Stimulated activated CD8-positive, alpha-beta memory T cell treated with anti-CD3 and anti-CD28 coated beads, Interleukin-12 subunit alpha, Interleukin-12 subunit beta, amount 100 ng/mL, for 24 hours (primary cell): ENCODE measurements around the gene ITGA5.
A peak's percentile ranks its signal among the peaks of the same experiment; 100 is the strongest.

Source experiments
- DNase-seq: peaks from one replicate; pipeline ENCODE4 v3.0.0-alpha.2; 2020; ENCODE audit errors: extremely low read depth

Gene ITGA5

GRCh38 chr12:54430471-54431069 lies 11.5 kb upstream of the ITGA5 start:
- no peak for DNase-seq

- DNase-seq = no peak
Measured at GRCh38 chr12:54429014-54429471, 10.0 kb upstream of the ITGA5 start.

- DNase-seq = no peak
Measured at GRCh38 chr12:54428050-54429013, 9.3 kb upstream of the ITGA5 start.

- DNase-seq = no peak
Measured at GRCh38 chr12:54427106-54427505, 8.0 kb upstream of the ITGA5 start.

- DNase-seq = no peak
Measured at GRCh38 chr12:54426690-54427089, 7.6 kb upstream of the ITGA5 start.

- no peak for DNase-seq
Measured at GRCh38 chr12:54425702-54426101, 6.6 kb upstream of the ITGA5 start.

- no peak for DNase-seq
Measured at GRCh38 chr12:54424224-54424623, 5.2 kb upstream of the ITGA5 start.

GRCh38 chr12:54423816-54424150 lies 4.7 kb upstream of the ITGA5 start:
- DNase-seq = no peak

GRCh38 chr12:54421879-54422250 lies 2.8 kb upstream of the ITGA5 start:
- DNase-seq = no peak

GRCh38 chr12:54421175-54421878 lies 2.3 kb upstream of the ITGA5 start:
- DNase-seq = no peak

GRCh38 chr12:54420766-54421144 lies 1.7 kb upstream of the ITGA5 start:
- DNase-seq = no peak

GRCh38 chr12:54418441-54419087 lies 502 bp downstream of the ITGA5 start:
- no peak for DNase-seq

GRCh38 chr12:54417712-54418440 lies 1.2 kb downstream of the ITGA5 start:
- DNase-seq = no peak

GRCh38 chr12:54416687-54417603 lies 2.1 kb downstream of the ITGA5 start:
- DNase-seq = no peak

GRCh38 chr12:54415221-54415929 lies 3.7 kb downstream of the ITGA5 start:
- DNase-seq = no peak

GRCh38 chr12:54413284-54414190 lies 5.5 kb downstream of the ITGA5 start:
- DNase-seq = peak; percentile 39

- DNase-seq = no peak
Measured at GRCh38 chr12:54412786-54413185, 6.3 kb downstream of the ITGA5 start.

- no peak for DNase-seq
Measured at GRCh38 chr12:54412348-54412747, 6.7 kb downstream of the ITGA5 start.
